Superior temporal gyrus (tissue), 1 donor: ENCODE measurements around the gene SLFNL1.
A peak's percentile ranks its signal among the peaks of the same experiment; 100 is the strongest.

Experiments used
- DNase-seq: peaks from one replicate; pipeline ENCODE4 v3.0.0-alpha.2; 2016; ENCODE audit errors: extremely low spot score

SLFNL1 gene

DNA sequence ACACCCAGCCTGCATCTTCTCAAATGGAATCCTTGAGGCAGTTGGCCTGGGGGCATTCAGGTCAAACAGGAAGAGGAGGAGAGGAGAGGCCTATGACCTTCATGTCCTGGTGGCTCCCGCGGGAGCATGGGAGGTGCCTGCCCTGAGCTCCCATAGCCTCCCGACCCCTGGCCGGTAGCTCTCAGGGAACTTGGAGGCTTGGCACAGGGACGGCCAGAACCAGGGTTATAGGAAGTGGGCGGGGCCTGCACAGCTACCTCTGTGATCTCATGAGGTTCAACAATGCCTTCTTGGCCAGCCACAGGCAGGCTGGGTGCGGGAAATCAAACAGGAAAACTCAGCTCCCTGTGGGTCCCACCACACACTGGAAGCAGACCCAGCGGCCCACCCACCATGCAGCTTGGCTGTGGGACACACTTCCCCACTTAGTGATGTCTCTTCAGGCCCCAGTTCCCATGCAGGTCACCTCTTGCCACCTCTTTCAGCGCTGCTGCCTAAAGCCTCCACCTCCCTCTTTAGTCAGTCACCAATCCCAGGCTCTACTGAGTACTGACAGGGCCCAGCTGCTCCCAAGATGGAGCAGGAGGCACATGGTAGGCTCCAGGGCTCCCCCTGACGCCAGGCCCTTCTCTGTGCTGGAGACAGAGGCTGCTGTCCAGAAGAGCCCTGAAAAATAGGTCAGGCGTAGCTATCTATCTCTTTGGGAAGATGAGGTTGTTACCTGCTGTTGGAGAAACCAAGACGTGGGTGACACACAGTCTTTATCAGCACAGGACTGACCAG lies at the start of gene SLFNL1:
Gene SLFNL1, minus strand, starts transcription at position 200 of the 783 bp plus-strand sequence. CDS start 1,065 bp downstream, outside the sequence.
- no peak for DNase-seq

DNA sequence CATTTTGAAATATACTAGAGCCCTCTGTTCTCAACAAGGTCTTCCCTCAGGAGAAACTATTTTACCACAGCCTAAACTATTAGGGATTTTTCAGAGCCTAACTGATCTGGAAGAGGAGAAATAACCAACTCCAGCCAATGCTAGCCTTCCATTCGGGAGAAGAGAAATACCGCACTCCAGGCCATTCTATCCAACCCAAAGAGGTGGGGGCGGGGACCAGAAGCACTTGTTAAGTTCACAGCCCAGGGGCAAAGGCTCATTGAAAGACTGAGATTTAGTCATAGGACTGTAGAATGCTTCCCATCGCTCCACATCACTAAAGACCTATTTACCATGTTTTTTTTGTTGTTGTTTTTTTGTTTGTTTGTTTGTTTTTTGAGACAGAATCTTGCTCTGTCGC lies 35.4 kb upstream of the SLFNL1 start:
- DNase-seq = no peak

DNA sequence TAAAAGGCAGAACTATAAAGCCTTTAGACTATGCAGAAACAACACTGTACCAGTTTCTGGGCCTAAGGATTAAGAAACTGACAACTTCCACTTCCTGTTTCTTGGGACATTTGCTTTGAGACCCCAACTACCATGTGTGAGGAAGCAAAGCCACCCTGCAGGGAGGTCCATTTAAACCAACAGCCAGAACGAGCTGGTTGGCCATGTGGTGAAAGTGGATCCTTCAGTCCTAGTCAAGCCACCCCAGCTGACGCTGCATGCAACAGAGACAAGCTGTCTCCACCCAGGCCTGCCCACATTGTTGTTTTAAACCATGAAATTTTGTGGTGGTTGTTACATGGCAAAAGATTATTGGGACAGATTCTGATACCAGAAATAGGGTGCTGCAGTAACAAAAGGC lies 31.8 kb upstream of the SLFNL1 start:
- no peak for DNase-seq

DNA sequence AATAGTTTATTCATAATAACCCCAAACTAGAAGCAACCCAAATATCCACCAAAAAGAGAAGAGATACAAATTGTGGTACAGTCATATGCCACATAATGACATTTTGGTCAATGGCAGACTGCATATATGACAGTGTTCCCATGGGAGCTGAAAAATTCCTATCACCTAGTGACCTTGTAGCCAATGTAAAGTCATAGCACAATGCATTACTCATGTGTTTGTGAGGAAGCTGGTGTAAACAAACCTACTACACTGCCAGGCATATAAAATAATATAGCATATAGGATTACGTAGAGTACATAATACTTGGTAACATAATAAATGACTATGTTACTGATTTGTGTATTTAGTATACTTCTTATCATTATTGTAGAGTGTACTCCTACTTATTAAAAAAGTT lies 29.5 kb upstream of the SLFNL1 start:
- no peak for DNase-seq

DNA sequence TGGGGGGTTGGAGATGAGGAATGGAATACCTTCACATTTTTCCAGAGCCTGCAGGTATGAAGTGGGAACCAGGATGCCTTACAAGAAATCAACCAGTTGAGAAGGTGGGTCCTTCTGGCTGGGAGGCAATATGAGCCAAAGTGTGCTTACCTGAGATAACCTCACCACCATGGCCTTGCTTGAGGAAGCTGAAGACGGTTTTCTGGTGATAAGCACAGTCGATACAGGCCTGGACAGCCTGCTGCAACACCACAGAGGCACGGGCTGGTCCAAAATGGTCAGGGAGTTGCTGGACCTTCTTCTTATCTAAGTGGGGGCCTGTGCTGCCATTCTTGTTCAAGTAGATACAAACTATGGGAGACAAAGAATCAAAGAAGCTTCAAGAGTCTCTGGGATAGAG lies 27.0 kb upstream of the SLFNL1 start:
- no peak for DNase-seq

DNA sequence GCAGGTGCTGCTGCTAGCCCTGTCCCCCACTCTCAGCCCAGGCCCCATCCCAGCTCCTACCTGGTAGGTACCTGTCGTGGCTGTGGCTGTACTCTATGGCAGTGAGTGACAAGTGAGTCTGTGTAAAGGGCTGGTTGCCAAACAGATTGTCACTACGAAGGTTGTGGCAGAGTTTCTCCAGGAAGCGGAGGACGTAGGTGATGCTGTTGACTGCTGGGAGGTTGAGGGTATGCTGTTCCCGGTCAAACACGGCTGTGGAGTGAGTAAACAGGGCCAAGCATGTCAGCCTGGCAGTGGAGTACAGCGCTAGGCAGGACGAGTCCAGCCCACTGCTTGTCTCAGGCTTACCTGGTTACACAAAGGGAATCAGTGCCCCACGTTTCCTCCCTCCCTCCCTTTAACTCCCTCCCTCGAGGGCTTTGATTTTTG lies 24.8 kb upstream of the SLFNL1 start:
- no peak for DNase-seq

DNA sequence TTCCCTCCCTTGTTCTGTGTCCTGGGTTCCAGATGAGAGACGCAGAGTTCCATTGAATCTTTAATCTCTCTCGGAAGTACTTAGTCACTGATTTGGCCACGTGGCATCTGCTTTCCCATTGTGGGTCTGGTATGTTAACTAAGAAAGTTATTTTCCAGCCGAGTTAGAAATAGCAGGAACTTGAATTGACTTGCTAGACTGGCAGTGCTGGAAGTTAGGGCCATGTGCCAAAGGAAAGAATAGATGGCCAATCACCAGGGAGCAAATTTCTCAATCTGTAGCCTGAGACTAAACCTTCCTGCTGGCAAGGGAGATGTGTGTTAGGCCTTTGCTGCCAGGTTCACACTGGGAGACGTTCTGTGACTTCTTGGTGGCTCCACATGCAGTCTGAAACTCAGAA lies 24.2 kb upstream of the SLFNL1 start:
- peak; percentile 22 for DNase-seq

DNA sequence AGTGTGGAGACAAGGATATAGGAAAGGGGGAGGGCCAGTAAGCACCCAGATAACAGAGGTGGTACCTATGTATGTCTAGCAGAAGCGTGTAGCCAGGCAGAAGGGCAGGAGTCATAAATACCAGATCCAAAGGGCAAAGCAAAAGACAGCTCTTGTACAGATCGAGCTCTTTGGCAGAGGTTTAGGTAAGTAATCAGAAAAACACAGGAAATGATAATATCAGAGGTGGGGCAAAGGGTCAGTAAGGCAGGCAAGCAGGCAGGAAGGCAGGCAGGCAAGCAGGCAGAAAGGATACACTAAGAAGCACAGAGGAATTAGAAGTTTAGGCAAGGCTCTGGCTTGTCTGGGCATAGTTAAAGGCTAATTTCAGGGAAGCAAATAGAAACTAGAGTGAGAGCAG lies 22.7 kb upstream of the SLFNL1 start:
- no peak for DNase-seq

DNA sequence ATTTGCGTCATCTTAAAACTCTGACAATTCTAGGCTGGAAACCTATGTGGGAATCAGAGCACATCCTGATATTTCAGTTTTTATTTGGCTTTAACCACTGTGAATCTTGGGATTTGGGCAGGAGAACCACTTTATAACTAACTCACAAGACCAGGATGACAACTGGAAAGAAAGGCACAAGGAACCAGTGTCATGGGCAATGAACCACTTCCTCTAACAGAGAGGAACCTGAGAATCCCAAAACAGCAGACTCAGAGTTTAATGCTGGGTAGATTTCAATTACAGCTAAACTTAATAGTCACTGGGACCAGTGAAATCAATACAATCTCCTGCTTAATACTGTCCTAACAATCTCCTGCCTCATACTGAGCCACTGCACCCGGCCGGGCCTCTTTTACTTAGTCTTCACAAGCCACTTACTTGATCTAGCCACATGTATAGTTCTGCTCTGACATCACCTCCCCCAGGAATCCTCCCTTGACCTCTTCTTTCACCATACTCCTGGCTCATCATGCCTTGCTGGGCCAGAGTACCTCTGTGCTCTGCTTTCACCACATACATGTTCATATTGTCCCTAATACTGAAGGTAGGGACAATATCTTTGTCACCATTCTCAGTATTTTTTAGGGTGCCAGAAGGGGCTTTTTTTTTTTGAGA lies 20.2 kb upstream of the SLFNL1 start:
- no peak for DNase-seq

DNA sequence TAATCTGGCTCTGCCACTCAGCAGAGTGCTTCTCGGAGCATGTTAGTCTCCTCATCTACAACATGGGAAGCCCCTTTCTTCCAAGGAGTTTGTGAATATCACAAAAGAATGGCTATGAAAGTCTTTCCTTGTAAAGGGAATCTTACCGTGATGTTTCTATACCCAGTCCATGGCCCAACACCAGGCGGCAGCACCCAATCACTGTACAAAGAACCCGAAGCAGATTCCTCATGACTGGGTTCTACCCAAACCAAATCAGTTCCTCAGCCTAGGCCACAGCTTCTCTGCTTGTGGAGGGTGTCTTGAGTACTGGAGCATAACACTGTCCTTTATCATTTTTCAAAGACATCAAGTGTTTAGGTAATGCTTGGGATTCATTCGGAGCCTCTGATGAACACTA lies 16.6 kb upstream of the SLFNL1 start:
- DNase-seq = no peak

DNA sequence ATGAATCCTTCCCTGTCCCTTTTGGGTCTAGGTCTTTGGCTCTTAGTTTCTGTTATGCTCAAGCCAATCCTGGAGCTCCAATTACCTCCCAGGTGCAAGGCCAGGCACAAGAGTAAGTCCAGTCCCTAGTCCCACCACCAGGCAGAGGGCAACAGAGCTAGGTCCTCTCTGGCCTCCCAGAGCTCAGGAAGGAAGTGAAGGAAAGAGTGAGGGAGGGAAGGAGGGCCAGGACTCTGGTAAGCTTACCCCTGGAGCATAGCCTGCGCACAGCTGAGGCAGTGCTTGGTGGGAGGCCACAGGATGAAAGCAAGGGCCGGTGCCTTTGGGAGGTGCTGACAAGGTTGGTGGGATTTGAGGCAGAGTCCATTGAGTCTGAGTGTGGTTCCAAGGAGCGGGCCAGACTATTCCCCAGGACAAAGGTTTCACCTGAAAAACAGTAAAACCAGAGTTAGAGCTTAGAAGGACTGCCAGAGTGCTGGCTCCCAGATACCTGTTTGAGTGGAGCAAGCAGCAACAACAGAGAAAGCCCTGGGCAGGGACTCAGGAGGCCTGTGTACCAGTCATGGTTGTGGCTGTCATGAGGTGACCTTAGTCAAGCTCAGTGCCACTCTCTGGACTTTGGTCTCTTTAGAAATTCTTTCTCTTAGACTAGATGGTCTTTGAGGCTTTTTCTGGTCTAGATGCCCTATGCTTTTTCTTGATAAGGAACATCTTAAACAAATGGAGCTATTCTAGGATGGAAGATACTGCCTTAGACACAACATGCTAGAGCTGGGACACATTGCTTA lies 15.8 kb upstream of the SLFNL1 start:
- no peak for DNase-seq

DNA sequence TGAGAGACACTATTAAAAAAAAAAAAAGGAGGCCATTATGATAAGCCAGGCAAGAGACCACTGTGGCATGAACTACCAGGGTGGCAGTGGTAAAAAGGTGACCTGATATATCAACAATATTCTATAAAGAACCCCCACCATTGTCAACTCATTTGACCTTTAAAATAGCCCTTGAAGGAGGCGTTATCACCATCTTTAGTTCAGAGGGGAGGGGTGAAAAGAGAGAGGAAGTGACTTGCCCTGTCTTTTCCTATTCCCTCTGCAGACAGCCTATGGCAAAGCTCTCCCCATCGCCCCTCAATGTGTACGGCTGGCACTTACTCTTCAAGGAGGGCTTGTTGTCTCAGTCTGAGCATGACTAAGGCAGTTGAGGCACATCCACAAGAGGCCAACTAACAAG lies 11.7 kb upstream of the SLFNL1 start:
- no peak for DNase-seq

DNA sequence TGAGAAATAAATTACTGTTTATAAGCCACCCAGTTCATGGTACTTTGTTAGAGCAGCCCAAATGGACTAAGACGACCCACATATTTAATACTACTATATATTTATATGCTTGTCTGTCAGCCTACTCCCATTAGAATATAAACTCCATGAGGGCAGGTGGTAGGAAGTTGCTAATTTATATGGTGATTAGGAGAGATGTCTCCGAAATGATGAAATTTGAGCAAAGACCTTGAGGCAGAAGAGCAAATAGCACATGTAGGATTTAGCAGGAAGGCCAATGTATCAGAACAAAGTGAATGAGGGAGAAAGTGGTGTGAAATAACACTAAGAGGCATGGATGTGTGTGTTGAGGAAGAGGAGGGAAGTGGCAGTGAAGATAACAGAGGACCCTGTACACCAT lies 10.6 kb upstream of the SLFNL1 start:
- DNase-seq = no peak

DNA sequence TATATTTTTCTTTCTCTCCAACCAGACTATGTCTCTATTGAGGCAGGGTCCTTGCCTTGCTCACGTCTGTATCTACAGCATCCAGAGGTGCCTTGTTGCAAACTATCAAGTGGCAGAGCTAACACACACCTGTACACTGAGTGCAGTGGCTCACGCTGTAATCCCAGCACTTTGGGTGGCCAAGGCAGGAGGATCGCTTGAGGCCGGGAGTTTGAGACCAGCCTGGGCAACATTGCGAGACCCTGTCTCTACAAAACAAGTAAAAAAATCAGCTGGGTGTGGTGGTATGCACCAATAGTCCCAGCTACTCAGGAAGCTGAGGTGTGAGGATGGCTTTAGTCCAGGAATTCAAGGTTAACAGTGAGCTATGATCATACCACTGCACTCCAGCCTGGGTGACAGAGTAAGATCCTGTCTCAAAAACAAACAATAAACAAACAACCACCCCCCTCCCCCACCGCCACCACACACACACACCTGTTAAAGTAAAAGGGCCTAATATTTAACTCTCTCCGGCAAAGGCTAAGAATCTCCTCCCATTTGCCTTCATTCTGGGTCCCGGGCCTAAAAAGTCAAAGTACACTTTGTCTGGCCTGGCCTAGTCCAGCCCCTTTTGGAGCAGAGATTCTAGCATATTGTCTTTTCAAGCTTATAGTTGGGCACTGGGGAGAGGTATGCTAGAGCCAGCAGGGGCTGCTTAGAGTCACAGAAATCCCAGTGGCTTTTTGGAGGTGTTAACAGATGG lies 9.5 kb upstream of the SLFNL1 start:
- no peak for DNase-seq

DNA sequence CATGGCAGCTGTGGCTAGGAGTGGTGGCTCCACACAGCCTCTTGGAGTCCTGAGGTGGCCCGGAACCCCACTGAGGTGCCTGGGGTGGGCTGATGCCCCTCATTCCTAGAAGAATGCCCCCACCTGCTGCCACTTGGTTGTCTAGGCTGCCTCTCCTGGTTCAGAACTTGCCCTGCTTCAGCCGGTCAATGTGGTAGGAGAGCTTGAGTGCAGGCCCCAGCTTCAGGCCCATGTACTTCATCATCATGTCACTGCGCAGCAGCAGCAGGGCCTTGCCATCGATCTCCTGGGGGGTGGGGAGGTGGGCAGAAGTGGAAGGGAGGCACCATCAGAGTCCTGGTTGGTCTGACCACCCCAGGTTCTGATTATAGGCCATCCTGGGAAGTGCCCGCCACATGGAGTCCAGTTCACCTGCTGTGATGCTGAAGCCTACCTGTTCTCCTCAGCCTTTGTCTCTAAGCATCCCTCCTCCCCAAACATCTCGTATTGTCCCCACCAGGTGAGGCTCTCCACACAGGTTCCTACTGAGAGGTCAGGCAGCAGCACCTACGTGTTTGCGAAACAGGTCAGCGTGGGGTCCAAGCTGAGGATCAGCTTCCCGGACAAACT lies 6.6 kb upstream of the SLFNL1 start:
- DNase-seq = no peak

DNA sequence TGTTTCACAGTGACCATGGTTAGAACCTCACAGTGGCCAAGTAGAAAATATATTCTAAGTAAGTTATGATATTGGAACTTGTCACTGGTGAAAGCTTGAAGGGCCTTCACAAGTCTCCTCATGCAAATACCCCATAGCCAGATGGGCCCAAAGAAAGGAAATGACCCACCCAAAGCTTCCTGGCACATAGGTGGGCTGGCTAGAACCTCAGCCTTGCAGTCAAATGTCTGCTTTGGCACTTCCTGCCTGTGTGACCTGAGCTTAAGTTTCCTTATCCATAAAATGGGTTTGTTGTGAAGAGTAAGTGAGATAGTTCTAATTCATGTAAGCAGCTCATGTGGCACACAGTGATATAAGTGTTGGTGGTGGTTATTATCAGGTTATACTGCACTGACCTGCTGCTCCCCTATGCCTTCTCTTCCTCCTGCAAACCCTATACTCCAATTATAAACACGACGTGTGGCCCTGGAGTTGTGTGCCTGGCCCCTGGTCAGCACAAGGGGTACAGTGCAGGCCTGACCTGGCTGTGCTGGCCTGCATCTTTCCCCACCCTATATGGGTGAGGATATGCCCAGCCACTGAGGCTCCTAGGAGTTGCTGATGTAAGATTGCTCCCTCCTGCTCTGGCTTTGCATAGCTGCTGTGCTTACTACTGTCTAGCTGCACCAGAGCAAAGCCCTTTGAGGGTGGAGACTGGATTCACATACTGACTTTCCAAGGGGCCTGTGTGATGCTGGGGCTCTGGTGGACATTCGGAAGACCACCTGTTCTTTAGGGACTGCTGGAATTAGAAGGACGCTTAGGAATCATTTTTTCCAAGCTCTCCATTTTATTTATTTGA lies 4.7 kb upstream of the SLFNL1 start:
- no peak for DNase-seq

DNA sequence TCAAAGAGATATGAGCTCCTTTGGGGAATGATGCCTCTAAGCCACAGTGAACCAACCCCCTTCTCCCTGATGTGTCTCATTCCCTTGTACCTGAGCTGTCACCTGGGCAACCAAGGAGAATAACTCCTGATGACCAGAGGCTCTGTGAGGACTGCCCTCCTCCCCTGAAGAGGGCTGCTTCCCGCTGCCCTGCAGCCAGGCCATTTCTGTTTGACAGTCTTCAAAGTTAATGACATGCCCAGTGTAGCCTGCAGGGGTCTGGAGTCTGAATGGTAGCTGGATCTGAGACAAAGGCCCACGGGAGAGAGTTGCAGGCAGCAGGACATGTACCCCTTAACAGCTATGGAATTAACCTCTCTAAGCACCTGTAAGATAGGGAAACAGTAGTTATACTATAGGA lies 3.4 kb upstream of the SLFNL1 start:
- no peak for DNase-seq

DNA sequence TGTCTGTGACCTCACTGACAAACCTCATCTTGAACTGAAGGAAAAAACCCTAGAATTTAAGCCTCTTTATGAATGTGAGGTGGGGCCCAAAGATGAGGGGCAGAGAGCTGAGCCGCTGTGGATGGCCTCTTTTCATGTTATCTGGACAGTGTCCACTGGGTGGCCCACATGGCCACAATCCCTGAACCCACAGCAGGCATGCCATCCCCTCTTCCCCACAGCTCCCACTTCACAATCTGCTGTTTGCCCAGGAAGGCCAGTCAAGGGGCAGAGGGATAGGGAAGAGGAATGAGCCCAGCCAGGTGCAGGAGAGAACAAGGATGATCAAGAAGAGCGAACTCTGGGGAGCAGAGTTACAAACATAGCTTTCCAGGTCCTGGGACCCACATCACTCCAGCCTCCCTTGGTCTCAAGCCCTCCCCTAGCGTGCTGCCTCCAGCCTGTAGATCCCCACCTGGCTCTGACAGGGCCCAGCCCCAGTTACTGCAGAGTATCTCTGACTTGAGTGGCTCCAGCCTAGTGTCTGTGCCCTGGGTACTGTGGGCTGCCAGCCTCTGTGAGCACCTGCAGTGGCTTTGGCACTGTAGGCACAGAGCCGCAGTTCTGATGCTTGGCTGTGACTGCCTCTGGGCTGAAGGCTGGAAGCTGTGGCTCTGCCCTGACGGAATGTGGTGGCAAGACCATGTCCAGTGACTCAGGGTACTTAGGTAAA lies 1.9 kb upstream of the SLFNL1 start:
- no peak for DNase-seq

DNA sequence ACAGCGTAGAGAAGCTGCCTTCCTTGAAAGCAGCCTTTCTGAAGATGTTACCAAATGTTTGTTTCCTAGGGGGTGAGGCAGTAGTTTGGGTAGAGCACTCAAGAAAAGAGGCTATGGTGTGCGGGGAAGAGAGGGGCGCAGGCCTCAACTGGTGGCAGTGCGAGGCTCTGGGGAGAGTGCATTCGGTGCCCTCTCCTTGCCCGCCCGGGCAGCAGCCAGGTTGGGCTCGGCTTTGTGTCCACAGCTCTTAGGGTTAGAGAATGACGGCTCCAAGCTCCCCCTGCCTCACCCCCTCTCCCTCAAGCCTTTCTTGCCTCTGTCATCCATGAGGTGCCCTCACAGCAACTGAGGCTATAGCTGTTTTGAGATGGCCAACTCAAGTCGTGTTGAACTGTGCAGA lies 899 bp upstream of the SLFNL1 start:
- no peak for DNase-seq

DNA sequence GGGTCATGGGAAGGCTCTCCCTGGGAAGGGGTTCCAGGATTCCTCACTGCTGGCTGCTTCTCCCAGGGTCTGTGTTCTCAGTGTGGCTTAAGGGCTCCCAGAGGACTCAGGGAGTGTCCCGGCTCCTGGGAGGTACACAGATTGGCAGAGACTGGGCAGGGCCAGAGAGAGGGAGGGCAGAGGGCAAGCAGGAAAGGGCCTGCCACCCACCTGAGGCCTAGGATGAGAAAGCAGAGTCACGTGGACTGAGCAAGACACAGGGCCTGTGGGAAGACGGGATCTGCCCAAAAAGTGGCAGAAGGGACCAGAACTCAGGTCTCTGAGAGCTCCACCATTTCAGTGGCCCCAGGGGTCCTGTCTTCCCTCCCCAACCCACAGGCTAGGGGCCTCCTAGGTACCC lies 871 bp downstream of the SLFNL1 start:
- DNase-seq = no peak
